Right kidney (tissue), 1 donor: Measurements from ENCODE around the gene NUP62CL.
A peak's percentile ranks its signal among the peaks of the same experiment; 100 is the strongest.

Experiments used
- DNase-seq: peaks from one replicate; pipeline ENCODE4 v3.0.0-alpha.2; 2016

Gene NUP62CL

DNA sequence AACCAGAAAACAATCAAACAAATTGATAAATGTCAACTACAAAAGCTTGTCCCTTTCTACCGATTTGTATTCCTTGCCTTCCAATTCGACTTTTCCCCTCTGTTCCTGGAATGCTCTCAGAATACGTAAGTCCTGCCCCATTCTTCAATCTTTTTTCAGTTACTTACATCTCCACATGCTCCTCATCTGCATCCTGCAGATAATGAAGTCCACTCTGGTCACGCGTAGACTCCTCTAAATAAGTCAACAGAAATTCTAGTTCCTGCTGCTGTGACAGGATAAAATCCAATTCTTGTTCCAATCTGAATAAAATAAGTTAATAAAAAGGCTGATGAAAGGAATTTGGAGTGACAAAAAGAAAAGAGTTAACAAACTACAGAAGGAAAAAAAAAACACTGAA is 53.2 kb downstream of the NUP62CL start:
- DNase-seq: no peak

GRCh38 chrX:107146670-107147069 is 59.6 kb downstream of the NUP62CL start:
- DNase-seq: no peak

DNA sequence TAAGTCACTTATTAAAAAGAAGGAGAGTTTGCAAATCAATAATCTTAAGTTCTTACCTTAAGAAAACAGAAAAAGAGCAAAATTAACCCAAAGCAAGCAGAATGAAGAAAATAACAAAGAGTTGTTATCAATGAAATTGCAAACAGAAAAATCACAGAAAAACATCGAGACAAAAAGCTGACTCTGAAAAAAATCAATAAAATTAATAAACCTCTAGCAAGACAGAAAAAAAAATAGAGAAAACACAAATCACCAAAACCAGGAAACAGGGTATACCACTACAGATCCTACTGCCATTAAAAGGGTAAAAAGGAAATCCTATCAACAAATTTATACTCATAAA is 70.3 kb downstream of the NUP62CL start:
- DNase-seq: no peak

- DNase-seq: no peak
These were observed 70.9 kb downstream of the NUP62CL start for GRCh38 chrX:107135049-107135964.

DNA sequence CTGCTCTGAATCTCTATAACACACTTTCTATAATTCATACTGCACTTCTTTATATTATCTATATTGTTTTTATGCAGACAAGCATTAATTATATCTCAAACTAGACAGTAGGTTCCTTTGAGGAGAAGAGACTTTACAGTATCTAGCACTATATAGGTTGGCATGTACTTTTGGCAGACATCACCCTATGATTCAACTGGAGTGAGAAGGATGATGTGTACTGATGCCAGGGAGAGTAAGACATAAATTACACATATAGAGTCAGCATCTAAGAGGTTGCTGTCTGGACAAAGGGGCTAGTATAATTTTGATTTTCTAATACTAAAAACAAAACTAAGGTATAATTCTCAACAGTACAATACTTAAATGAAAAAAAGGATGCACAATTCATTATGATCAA is 82.5 kb downstream of the NUP62CL start:
- no peak for DNase-seq

DNA sequence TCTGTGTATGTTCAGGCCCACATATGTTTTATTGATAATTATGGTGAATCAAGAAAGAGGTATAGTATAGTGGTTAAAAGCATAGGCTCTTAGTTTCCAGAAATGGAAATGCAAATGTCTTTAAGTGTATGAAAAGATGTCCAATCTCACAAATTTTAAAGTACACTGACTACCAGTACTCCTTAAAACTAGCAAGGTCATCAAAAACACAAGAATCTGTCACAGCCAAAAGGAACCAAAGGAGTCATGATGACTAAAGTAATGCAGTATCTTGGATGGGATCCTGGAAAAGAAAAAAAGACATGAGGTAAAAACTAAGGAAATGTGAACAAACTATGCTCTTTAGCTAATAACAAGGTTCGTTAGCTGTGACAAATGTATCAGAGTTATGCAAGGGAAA is 87.0 kb downstream of the NUP62CL start:
- DNase-seq: no peak

DNA sequence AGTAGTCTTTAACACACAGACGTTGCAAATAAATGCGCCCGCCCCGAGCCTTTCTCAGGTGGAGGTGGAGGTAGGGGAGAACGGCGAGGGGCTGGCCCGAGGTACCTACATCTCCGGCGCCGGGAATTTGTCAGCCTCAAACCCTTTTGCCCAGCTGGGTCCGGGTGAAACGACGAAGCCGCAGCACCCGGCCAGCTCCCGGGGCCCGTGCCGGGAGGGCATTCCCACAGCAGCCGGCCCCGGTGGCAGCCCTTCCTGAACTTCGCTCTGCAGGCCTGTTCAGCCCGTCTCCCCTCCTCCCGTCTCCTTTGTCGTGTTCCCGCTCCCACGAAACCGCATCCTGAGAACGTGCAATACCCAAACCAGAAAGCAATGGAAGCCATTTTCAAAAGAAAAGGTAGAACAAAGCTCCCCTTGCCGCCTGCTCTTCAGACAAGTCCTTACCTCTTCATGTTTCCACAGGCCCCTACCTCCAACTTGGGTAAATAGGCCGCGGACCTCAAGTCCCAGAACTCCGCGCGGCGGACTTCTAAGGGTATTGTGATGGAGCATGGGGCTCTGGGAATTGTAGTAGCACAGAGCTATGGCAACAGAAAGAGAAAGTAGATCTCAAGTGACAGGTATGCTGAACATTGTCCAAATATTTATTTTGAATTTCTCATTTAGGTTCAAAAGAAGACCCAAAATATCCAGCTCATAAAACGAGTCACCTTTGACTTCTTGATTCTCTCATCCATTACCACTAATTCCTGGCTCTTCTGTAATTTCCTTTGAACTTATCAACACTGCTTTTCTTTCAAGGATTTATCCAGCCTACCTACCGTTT is 87.7 kb downstream of the NUP62CL start, which contains the start of gene RBM41:
Gene RBM41 (minus strand): TSS at position 501 of the 826 bp plus-strand sequence. CDS start 49 bp downstream, at position 452.
- peak; percentile 81 for DNase-seq

DNA sequence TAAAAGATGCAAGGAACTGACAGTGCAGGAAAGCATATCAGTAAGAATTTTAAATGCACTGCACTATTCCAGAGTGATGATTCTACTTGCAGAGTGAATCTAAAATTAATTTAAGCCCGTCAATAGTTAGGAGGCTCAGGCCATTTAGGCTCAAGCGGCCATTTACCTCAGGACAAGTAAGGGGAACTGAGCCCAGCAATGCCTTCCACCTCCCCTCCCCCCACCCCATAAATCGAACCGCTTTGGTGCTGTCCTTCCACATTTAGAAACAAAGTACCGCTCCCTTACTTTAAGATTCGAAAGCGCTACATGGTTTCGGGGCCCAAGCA is 88.3 kb downstream of the NUP62CL start:
- no peak for DNase-seq

DNA sequence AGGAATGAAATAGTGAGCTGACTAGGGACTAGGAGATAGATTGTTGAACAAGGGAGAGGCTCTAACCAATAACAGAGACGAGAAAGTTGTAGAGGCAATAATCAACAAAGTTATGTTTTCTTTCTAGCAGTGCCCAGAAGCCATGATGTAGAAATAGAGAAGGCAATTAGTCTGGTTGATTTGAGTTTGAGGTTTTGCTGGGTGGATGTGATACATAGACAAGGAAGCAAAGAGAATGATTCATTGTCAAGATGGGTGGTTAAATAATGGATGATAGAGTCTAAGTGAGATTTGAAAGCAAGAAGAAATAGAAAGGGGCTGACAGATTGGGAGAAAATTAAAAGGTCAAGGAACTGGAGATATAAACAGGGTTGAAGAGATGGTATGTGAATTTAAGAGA is 98.8 kb downstream of the NUP62CL start:
- no peak for DNase-seq

DNA sequence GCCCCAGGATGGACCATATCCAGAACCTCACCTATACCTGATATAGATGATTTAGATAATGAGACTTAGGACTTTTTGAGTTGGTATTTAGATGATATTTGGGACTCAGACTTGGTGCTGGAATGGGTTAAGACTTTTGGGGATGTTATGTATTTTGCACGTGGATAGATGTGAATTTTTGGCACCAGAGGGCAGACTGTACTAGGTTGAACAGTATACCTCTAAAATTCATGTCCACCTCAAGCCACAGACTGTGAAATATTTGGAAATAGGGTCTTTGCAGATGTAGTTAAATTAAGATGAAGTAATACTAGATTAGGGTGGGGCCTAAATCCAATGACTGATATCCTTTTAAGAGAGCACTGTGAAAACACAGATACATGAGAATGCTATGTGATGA is 103.3 kb downstream of the NUP62CL start:
- no peak for DNase-seq

DNA sequence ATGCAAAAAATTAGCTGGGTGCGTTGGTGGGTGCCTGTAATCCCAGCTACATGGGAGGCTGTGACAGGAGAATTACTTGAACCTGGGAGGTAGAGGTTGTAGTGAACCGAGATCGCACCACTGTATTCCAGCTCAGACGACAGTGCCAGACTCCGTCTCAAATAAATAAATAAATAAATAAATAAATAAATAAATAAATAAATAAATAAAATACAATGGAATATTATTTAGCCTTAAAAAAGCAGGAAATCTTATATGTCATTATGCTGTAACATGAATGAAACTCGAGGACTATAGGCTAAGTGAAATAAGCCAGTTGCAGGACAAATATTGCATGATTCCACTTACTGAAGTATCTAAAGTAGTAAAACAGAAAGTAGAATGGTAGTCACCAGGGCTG is 130.1 kb downstream of the NUP62CL start:
- no peak for DNase-seq
